K562 (cell line): ENCODE data around the gene HMGA1. TPM values are rescaled to one million over a fixed set of nuclear protein-coding genes. Genes with fewer than 3 reads are reported as not detected.

Experiments
- CHD1 ChIP-seq: fragments of 200-600 bp; sonication (generic); IDR thresholded peaks from one replicate; pipeline ENCODE4 v1.6.1; 2012; ENCODE audit warnings: mild to moderate bottlenecking, moderate library complexity, low read length, inconsistent platforms
- E2F3 ChIP-seq: fragments of 250-450 bp; sonication (Bioruptor Pico); IDR thresholded peaks from 2 replicates; pipeline ENCODE4 v1.4.0; 2020; ENCODE audit warnings: mild to moderate bottlenecking
- ESRRB ChIP-seq: fragments of 250-450 bp; sonication (Bioruptor Pico); IDR thresholded peaks from 2 replicates; pipeline ENCODE4 v1.5.0; 2020; ENCODE audit warnings: mild to moderate bottlenecking, moderate library complexity, borderline replicate concordance
- KAT8 ChIP-seq: fragments of 450-650 bp; IDR thresholded peaks from 2 replicates; pipeline ENCODE4 v1.6.1; 2016; ENCODE audit warnings: low read depth, mild to moderate bottlenecking
- NCOA2 ChIP-seq, 2 experiments: fragments of 450-650 bp; IDR thresholded peaks; 2 replicates each; pipeline ENCODE4 v1.6.1; 2018; ENCODE audit warnings: mild to moderate bottlenecking in 2 of 2, moderate library complexity in 1 of 2; ENCODE audit not compliant: partially characterized antibody in 2 of 2
- NFYB ChIP-seq: IDR thresholded peaks from 2 replicates; pipeline ENCODE4 v1.6.1; 2011; ENCODE audit warnings: mild to moderate bottlenecking, moderate library complexity; ENCODE audit not compliant: insufficient read length; ENCODE audit errors: extremely low read depth
- SIN3B ChIP-seq: fragments of 450-650 bp; IDR thresholded peaks from 2 replicates; pipeline ENCODE4 v1.6.1; 2017; ENCODE audit warnings: low read depth, mild to moderate bottlenecking, moderate library complexity
- TAF1 ChIP-seq: IDR thresholded peaks from 2 replicates; pipeline ENCODE4 v1.6.1; 2011; ENCODE audit warnings: mild to moderate bottlenecking, low read length, moderate library complexity; ENCODE audit not compliant: insufficient read depth, control insufficient read depth, severe bottlenecking; ENCODE audit errors: extremely low read depth
- TFAM ChIP-seq: fragments of 250-450 bp; sonication (Bioruptor Pico); conservative IDR thresholded peaks from 2 replicates; pipeline ENCODE4 v1.5.0; 2021; ENCODE audit warnings: mild to moderate bottlenecking, moderate library complexity
- U2AF2 ChIP-seq: fragments of 200-400 bp; formaldehyde crosslinking; optimal IDR thresholded peaks from 2 replicates; pipeline ENCODE3; 2017; ENCODE audit warnings: low read depth, mild to moderate bottlenecking, low read length
- ZBED1 ChIP-seq: IDR thresholded peaks from 2 replicates; pipeline ENCODE4 v1.6.1; 2014
- ZNF133 ChIP-seq: fragments of 250-450 bp; sonication (Bioruptor Pico); IDR thresholded peaks from 2 replicates; pipeline ENCODE4 v1.4.0; 2020; ENCODE audit warnings: mild to moderate bottlenecking
- polyA plus RNA-seq, 8 experiments: library from polyadenylated mRNA; depleted of rRNA in 4 of 8; stranded (reverse) in 5 of 8; unstranded in 3 of 8; fragments of >200 nt; fragmentation: Nextera tagmentation in 2 of 8; fragmentation: Illumina TruSeq in 1 of 8; extraction: Ambion mirVana in 2 of 8; extraction: Trizol in 1 of 8; gene quantifications; 2 replicates each; pipeline versions ENCODE4 v1.2.1 to v1.2.3, GENCODE V29; 2011 to 2014; ENCODE audit warnings: inconsistent platforms in 1 of 8, missing spikeins in 1 of 8
- total RNA-seq, 7 experiments: library from RNA; depleted of rRNA in 6 of 7; stranded (reverse); fragments of >200 nt in 6 of 7; fragmentation: Illumina TruSeq in 2 of 7; extraction: Trizol in 2 of 7; gene quantifications; 2 replicates each; pipeline versions ENCODE4 v1.2.1 to v1.2.3, GENCODE V29; 2011 to 2021; ENCODE audit warnings: low replicate concordance in 1 of 7
- TF ChIP-seq, protein P1 (sequence below): fragments of 250-450 bp; sonication (Bioruptor Pico); IDR thresholded peaks from 2 replicates; pipeline ENCODE4 v1.5.0; 2020; ENCODE audit warnings: mild to moderate bottlenecking, borderline replicate concordance
- TF ChIP-seq, protein P2 (sequence below): fragments of 450-650 bp; IDR thresholded peaks from 2 replicates; pipeline ENCODE4 v1.6.1; 2016; ENCODE audit warnings: antibody characterized with exemption
- TF ChIP-seq, protein P3 (sequence below): fragments of 250-450 bp; sonication (Bioruptor Pico); IDR thresholded peaks from 2 replicates; pipeline ENCODE4 v1.6.1; 2021; ENCODE audit warnings: mild to moderate bottlenecking
- TF ChIP-seq, protein P4 (sequence below): sonication (generic); formaldehyde crosslinking; IDR thresholded peaks from 2 replicates; pipeline ENCODE4 v1.8.1; 2023; ENCODE audit warnings: mild to moderate bottlenecking, missing genetic modification reagents, moderate library complexity
- TF ChIP-seq, protein P5 (sequence below): fragments of 250-450 bp; sonication (Bioruptor Pico); IDR thresholded peaks from 2 replicates; pipeline ENCODE4 v1.9.0; 2021; ENCODE audit warnings: mild to moderate bottlenecking
- TF ChIP-seq, protein P6 (sequence below): IDR thresholded peaks from 2 replicates; pipeline ENCODE4 v1.6.1; 2014; ENCODE audit warnings: antibody characterized with exemption
- TF ChIP-seq, protein P7 (sequence below), 2 experiments: fragments of 250-450 bp in 1 of 2; fragments of 450-650 bp in 1 of 2; sonication (Bioruptor Pico) in 1 of 2; IDR thresholded peaks; 2 replicates each; pipeline versions ENCODE4 v1.6.1 to v1.8.0; 2016 to 2021; ENCODE audit warnings: mild to moderate bottlenecking in 2 of 2, moderate library complexity in 2 of 2, missing compliant biosample characterization in 1 of 2, missing genetic modification characterization in 1 of 2

Gene HMGA1
- total and polyA plus RNA-seq, 9 of the 15 experiments (the other 6 are each of a cell fraction or from before 2014, with no cell fraction given) = 27.8 to 1,947 (median 594) TPM

DNA sequence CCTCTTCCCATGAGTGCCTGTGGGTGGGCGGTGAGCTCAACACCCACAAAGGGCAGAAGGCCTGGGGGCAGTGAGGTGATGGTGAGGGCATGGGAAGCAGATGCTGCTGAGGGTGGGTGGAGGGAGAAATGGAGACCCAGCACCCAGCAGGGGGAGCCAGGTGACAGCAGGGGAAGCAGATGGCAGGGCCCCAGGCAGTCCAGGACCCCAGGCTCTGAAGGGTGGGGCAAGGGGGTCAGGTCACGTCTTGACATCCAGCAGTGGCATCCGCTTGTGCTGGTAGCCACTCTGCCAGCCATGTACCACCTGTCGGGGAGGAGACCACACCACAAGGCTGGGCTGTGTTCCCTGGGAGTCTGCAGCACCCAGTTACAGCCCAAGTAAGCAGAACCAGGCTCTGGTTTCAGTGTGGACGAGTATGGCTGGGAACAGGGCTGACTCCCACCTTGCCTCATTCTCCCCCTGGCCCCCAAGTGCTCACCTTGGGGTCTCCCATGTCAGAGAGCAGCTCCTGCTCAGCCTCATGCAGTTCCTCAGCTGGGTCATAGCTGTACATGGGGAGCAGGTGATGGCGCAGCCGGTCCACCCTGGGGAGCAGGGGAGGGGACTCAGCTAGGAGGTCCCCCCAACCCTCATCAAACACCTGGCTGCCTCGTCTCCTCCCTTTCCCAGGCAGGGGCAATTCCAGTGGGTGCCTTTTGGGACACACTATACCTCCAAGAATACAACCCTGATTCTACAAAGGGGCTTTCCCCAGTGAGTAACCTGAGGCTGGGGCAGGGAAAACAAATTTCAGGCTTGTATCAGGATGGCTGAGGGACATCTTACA, 10.1 kb downstream of the HMGA1 start (continued):
- TF ChIP-seq, protein P1, sequence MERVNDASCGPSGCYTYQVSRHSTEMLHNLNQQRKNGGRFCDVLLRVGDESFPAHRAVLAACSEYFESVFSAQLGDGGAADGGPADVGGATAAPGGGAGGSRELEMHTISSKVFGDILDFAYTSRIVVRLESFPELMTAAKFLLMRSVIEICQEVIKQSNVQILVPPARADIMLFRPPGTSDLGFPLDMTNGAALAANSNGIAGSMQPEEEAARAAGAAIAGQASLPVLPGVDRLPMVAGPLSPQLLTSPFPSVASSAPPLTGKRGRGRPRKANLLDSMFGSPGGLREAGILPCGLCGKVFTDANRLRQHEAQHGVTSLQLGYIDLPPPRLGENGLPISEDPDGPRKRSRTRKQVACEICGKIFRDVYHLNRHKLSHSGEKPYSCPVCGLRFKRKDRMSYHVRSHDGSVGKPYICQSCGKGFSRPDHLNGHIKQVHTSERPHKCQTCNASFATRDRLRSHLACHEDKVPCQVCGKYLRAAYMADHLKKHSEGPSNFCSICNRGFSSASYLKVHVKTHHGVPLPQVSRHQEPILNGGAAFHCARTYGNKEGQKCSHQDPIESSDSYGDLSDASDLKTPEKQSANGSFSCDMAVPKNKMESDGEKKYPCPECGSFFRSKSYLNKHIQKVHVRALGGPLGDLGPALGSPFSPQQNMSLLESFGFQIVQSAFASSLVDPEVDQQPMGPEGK (CRISPR knock-in tag) = 0 out of 2 replicates have a peak, but pooled peaks have one; percentile 16
- no peak for TF ChIP-seq U2AF2
- TF ChIP-seq, protein P2, sequence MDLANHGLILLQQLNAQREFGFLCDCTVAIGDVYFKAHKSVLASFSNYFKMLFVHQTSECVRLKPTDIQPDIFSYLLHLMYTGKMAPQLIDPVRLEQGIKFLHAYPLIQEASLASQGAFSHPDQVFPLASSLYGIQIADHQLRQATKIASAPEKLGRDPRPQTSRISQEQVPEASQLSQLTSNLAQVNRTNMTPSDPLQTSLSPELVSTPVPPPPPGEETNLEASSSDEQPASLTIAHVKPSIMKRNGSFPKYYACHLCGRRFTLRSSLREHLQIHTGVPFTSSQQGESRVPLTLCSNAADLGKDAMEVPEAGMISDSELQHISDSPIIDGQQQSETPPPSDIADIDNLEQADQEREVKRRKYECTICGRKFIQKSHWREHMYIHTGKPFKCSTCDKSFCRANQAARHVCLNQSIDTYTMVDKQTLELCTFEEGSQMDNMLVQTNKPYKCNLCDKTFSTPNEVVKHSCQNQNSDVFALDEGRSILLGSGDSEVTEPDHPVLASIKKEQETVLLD = peak; percentile 64; the same call in 1 of the 2 replicates
- TF ChIP-seq, protein P3, sequence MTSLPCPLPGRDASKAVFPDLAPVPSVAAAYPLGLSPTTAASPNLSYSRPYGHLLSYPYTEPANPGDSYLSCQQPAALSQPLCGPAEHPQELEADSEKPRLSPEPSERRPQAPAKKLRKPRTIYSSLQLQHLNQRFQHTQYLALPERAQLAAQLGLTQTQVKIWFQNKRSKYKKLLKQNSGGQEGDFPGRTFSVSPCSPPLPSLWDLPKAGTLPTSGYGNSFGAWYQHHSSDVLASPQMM = no peak; the same call in 1 of the 2 replicates
- no peak for TF ChIP-seq ZNF133 (CRISPR knock-in tag)
- TF ChIP-seq, protein P4, sequence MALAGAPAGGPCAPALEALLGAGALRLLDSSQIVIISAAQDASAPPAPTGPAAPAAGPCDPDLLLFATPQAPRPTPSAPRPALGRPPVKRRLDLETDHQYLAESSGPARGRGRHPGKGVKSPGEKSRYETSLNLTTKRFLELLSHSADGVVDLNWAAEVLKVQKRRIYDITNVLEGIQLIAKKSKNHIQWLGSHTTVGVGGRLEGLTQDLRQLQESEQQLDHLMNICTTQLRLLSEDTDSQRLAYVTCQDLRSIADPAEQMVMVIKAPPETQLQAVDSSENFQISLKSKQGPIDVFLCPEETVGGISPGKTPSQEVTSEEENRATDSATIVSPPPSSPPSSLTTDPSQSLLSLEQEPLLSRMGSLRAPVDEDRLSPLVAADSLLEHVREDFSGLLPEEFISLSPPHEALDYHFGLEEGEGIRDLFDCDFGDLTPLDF (CRISPR knock-in tag) = no peak
- no peak for TF ChIP-seq TFAM (CRISPR knock-in tag)
- TF ChIP-seq CHD1 = no peak
- TF ChIP-seq ZBED1 = peak; percentile 92
- TF ChIP-seq TAF1 = peak; percentile 38
- TF ChIP-seq ESRRB = no peak
- TF ChIP-seq NCOA2 (IDR thresholded peaks at IDR 0.05; ENCODE audit: partially characterized antibody in 2 of 2) = no peak
- no peak for TF ChIP-seq SIN3B
- no peak for TF ChIP-seq E2F3 (CRISPR knock-in tag)
- TF ChIP-seq, protein P5, sequence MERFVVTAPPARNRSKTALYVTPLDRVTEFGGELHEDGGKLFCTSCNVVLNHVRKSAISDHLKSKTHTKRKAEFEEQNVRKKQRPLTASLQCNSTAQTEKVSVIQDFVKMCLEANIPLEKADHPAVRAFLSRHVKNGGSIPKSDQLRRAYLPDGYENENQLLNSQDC (CRISPR knock-in tag) = no peak
- TF ChIP-seq, protein P6, sequence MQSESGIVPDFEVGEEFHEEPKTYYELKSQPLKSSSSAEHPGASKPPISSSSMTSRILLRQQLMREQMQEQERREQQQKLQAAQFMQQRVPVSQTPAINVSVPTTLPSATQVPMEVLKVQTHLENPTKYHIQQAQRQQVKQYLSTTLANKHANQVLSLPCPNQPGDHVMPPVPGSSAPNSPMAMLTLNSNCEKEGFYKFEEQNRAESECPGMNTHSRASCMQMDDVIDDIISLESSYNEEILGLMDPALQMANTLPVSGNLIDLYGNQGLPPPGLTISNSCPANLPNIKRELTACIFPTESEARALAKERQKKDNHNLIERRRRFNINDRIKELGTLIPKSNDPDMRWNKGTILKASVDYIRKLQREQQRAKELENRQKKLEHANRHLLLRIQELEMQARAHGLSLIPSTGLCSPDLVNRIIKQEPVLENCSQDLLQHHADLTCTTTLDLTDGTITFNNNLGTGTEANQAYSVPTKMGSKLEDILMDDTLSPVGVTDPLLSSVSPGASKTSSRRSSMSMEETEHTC = no peak
- TF ChIP-seq KAT8 = no peak
- TF ChIP-seq, protein P7, sequence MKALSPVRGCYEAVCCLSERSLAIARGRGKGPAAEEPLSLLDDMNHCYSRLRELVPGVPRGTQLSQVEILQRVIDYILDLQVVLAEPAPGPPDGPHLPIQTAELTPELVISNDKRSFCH (CRISPR knock-in tag; IDR thresholded peaks at IDR 0.05) = no peak
- TF ChIP-seq, protein P7 (tag; IDR thresholded peaks at IDR 0.05) = peak; percentile 78
- no peak for TF ChIP-seq NFYB
